SK-N-SH treated with all-trans-retinoic acid at 6 μM for 48 hours (cell line): Measurements from ENCODE around the gene CLCN4.

ENCODE experiments used
- ATAC-seq: fragments of 200-7000 bp; cut with Tn5 transposase; 3 replicates; pipeline ENCODE4 v1.9.1; 2020; ENCODE audit warnings: mild to moderate bottlenecking, moderate library complexity
- ARNTL ChIP-seq: fragments of 450-650 bp; formaldehyde crosslinking; IDR thresholded peaks from 2 replicates; pipeline ENCODE4 v1.5.0; 2020; ENCODE audit warnings: low read depth, mild to moderate bottlenecking, moderate library complexity, borderline replicate concordance
- BACH2 ChIP-seq: fragments of 250-450 bp; sonication (Bioruptor Pico); IDR thresholded peaks from 2 replicates; pipeline ENCODE4 v1.9.0; 2021; ENCODE audit warnings: mild to moderate bottlenecking, borderline replicate concordance
- CREB5 ChIP-seq: fragments of 250-450 bp; sonication (Bioruptor Pico); IDR thresholded peaks from 2 replicates; pipeline ENCODE4 v1.5.1; 2020; ENCODE audit warnings: low read depth, mild to moderate bottlenecking, moderate library complexity
- CSDC2 ChIP-seq: fragments of 250-450 bp; sonication (Bioruptor Pico); IDR thresholded peaks from 2 replicates; pipeline ENCODE4 v1.5.0; 2020; ENCODE audit warnings: mild to moderate bottlenecking, moderate library complexity
- CSRNP3 ChIP-seq: fragments of 250-450 bp; sonication (Bioruptor Pico); IDR thresholded peaks from 2 replicates; pipeline ENCODE4 v1.5.1; 2021; ENCODE audit warnings: mild to moderate bottlenecking, moderate library complexity
- ESRRG ChIP-seq: fragments of 250-450 bp; sonication (Bioruptor Pico); IDR thresholded peaks from 2 replicates; pipeline ENCODE4 v1.6.1; 2021; ENCODE audit warnings: mild to moderate bottlenecking
- GLIS3 ChIP-seq: fragments of 250-450 bp; sonication (Bioruptor Pico); IDR thresholded peaks from 2 replicates; pipeline ENCODE4 v1.5.0; 2020; ENCODE audit warnings: mild to moderate bottlenecking, moderate library complexity
- ISL1 ChIP-seq: fragments of 250-450 bp; sonication (Bioruptor Pico); IDR thresholded peaks from 2 replicates; pipeline ENCODE4 v2.1.2; 2022; ENCODE audit warnings: mild to moderate bottlenecking, moderate library complexity
- OSR1 ChIP-seq: fragments of 250-450 bp; sonication (Bioruptor Pico); IDR thresholded peaks from 2 replicates; pipeline ENCODE4 v1.8.0; 2022; ENCODE audit warnings: moderate library complexity, mild to moderate bottlenecking, inconsistent platforms
- PATZ1 ChIP-seq: fragments of 250-450 bp; sonication (Bioruptor Pico); IDR thresholded peaks from 2 replicates; pipeline ENCODE4 v1.8.0; 2020; ENCODE audit warnings: mild to moderate bottlenecking, moderate library complexity, borderline replicate concordance
- POU6F1 ChIP-seq: fragments of 250-450 bp; sonication (Bioruptor Pico); IDR thresholded peaks from 2 replicates; pipeline ENCODE4 v1.8.0; 2021; ENCODE audit warnings: low read depth, mild to moderate bottlenecking, moderate library complexity, borderline replicate concordance
- PPARA ChIP-seq: fragments of 250-450 bp; sonication (Bioruptor Pico); IDR thresholded peaks from 2 replicates; pipeline ENCODE4 v1.5.0; 2020; ENCODE audit warnings: mild to moderate bottlenecking, borderline replicate concordance
- RARB ChIP-seq: fragments of 250-450 bp; sonication (Bioruptor Pico); IDR thresholded peaks from 2 replicates; pipeline ENCODE4 v1.8.0; 2021; ENCODE audit warnings: mild to moderate bottlenecking, moderate library complexity
- SNAI2 ChIP-seq: fragments of 250-450 bp; sonication (Bioruptor Pico); IDR thresholded peaks from 2 replicates; pipeline ENCODE4 v1.5.0; 2020; ENCODE audit warnings: mild to moderate bottlenecking, moderate library complexity
- TCF4 ChIP-seq: fragments of 250-450 bp; sonication (Bioruptor Pico); IDR thresholded peaks from 2 replicates; pipeline ENCODE4 v1.8.0; 2021; ENCODE audit warnings: mild to moderate bottlenecking, moderate library complexity, borderline replicate concordance
- TOX ChIP-seq: fragments of 250-450 bp; sonication (Bioruptor Pico); IDR thresholded peaks from 2 replicates; pipeline ENCODE4 v1.8.0; 2021; ENCODE audit warnings: mild to moderate bottlenecking, moderate library complexity, borderline replicate concordance
- TSHZ2 ChIP-seq: fragments of 250-450 bp; sonication (Bioruptor Pico); IDR thresholded peaks from 2 replicates; pipeline ENCODE4 v1.5.0; 2020; ENCODE audit warnings: mild to moderate bottlenecking, moderate library complexity
- ZC3H10 ChIP-seq: fragments of 250-450 bp; sonication (Bioruptor Pico); IDR thresholded peaks from 2 replicates; pipeline ENCODE4 v1.5.1; 2021; ENCODE audit warnings: mild to moderate bottlenecking, moderate library complexity
- ZFP3 ChIP-seq: fragments of 250-450 bp; sonication (Bioruptor Pico); IDR thresholded peaks from 2 replicates; pipeline ENCODE4 v1.5.0; 2020; ENCODE audit warnings: mild to moderate bottlenecking, moderate library complexity
- ZFP30 ChIP-seq: fragments of 450-650 bp; formaldehyde crosslinking; IDR thresholded peaks from 2 replicates; pipeline ENCODE4 v1.5.0; 2022; ENCODE audit warnings: mild to moderate bottlenecking, moderate library complexity
- ZNF70 ChIP-seq: fragments of 450-650 bp; formaldehyde crosslinking; IDR thresholded peaks from 2 replicates; pipeline ENCODE4 v1.5.0; 2020; ENCODE audit warnings: mild to moderate bottlenecking, moderate library complexity

Gene CLCN4

GRCh38 chrX:10171249-10171648 is 14.5 kb downstream of the CLCN4 start:
- TF ChIP-seq TSHZ2 (CRISPR knock-in tag) = no peak
- TF ChIP-seq SNAI2 (CRISPR knock-in tag) = no peak
- TF ChIP-seq TOX (CRISPR knock-in tag) = no peak
- TF ChIP-seq TCF4 (CRISPR knock-in tag) = no peak
- TF ChIP-seq GLIS3 (CRISPR knock-in tag) = no peak
- TF ChIP-seq BACH2 (CRISPR knock-in tag) = no peak
- no peak for TF ChIP-seq ZFP30 (CRISPR knock-in tag)
- TF ChIP-seq ZNF70 (CRISPR knock-in tag) = no peak
- TF ChIP-seq OSR1 = no peak
- no peak for TF ChIP-seq PPARA
- no peak for TF ChIP-seq ARNTL (CRISPR knock-in tag)
- no peak for TF ChIP-seq ISL1 (CRISPR knock-in tag)
- TF ChIP-seq CSRNP3 (CRISPR knock-in tag) = no peak
- no peak for TF ChIP-seq RARB (CRISPR knock-in tag)
- TF ChIP-seq CSDC2 (CRISPR knock-in tag) = no peak
- no peak for ATAC-seq

- ATAC-seq = no peak
- TF ChIP-seq ESRRG (CRISPR knock-in tag) = no peak
- no peak for TF ChIP-seq CSRNP3 (CRISPR knock-in tag)
- TF ChIP-seq ARNTL (CRISPR knock-in tag) = no peak
- TF ChIP-seq CSDC2 (CRISPR knock-in tag) = no peak
- TF ChIP-seq OSR1 = no peak
- no peak for TF ChIP-seq ISL1 (CRISPR knock-in tag)
- no peak for TF ChIP-seq SNAI2 (CRISPR knock-in tag)
- TF ChIP-seq PATZ1 (CRISPR knock-in tag) = no peak
- no peak for TF ChIP-seq ZNF70 (CRISPR knock-in tag)
- TF ChIP-seq ZC3H10 (CRISPR knock-in tag) = no peak
- no peak for TF ChIP-seq TSHZ2 (CRISPR knock-in tag)
- TF ChIP-seq POU6F1 (CRISPR knock-in tag) = no peak
- TF ChIP-seq ZFP30 (CRISPR knock-in tag) = no peak
- no peak for TF ChIP-seq BACH2 (CRISPR knock-in tag)
- TF ChIP-seq ZFP3 (CRISPR knock-in tag) = no peak
- no peak for TF ChIP-seq CREB5 (CRISPR knock-in tag)
- TF ChIP-seq, all 23 proteins: peak for 0
Measured at GRCh38 chrX:10172877-10173276, 16.1 kb downstream of the CLCN4 start.
